T-helper 1 cell treated with Interleukin-12 subunit alpha and Interleukin-12 subunit beta and Interleukin-4 antibody, amounts not matched to agents 30 ng/mL and 1 ng/mL, for 36 hours (primary cell): ENCODE measurements around the gene FCER1A. TPM values are rescaled to one million over a fixed set of nuclear protein-coding genes. Genes with fewer than 3 reads are reported as not detected.

ENCODE experiments used
- intact Hi-C: fragments of 100-400 bp; cut with micrococcal nuclease; formaldehyde crosslinking; loops from one replicate; pipeline ENCODE4 v1.15.1; 2024
- total RNA-seq: library from RNA; stranded (reverse); gene quantifications from 2 replicates; pipeline ENCODE4 v1.2.3, GENCODE V29; 2022

The FCER1A gene
- not detected in 2 replicates for total RNA-seq

DNA sequence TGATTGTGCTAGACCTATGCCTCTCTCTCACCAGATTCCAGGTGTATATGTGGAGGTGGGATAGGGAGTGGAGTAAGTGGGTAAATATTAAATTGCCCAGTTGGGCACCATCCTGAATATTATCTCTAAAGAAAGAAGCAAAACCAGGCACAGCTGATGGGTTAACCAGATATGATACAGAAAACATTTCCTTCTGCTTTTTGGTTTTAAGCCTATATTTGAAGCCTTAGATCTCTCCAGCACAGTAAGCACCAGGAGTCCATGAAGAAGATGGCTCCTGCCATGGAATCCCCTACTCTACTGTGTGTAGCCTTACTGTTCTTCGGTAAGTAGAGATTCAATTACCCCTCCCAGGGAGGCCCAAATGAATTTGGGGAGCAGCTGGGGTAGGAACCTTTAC, at the start of gene FCER1A:
FCER1A (plus strand) TSS at position 242 of the 400 bp plus-strand sequence; CDS start at position 271, 29 bp downstream.
- intact Hi-C loops = no loop called here

DNA sequence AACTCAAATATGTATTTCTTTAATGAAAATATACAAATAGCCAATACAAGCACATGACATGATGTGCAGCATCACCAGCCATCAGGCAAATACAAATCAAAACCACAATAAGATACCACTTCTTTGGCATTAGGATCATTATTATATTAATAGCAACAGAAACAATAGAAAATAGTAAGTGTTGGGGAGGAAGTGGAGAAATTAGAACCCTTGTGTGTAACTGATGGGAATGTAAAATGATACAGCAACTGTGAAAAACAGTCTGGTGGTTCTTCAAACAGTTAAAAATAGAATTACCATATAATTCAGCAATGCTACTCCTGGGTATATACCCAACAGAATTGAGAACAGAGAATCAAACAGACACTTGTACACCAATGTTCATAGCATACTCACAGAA, 40.8 kb upstream of the FCER1A start:
- intact Hi-C loops = no loop called here

DNA sequence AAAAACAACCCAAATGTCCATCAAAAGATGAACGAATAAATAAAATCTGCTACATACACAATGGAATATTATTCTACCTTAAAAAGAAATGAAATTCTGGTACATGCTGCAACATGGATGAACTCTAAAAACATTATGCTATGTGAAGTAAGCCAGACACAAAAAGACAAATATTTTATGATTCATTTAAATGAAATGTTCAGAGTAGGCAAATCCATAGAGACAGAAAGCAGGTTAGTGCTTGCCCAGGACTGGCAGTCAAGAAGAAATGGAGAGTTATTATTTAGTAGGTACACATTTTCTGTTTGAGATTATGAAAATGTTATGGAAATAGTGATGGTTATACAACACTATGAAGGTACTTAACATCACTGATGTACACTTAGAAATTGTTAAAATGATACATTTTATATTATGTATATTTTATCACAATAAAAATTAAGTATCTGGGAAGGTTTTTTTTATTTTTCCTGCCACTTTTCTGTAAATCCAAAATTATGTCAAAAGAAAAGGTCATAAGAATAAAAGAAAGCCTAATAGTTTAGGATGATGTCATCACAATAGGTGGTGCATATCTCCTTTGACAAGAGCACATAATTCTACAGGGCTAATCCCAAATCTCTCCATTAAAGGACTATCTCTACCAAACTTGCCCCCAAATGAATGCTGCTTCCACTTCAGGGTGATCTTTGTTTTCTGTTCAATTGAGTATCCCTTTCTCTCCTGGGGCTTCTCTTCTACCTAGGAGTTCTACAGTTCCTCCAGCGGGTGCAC, 40.2 kb upstream of the FCER1A start:
- intact Hi-C loops = no loop called here

DNA sequence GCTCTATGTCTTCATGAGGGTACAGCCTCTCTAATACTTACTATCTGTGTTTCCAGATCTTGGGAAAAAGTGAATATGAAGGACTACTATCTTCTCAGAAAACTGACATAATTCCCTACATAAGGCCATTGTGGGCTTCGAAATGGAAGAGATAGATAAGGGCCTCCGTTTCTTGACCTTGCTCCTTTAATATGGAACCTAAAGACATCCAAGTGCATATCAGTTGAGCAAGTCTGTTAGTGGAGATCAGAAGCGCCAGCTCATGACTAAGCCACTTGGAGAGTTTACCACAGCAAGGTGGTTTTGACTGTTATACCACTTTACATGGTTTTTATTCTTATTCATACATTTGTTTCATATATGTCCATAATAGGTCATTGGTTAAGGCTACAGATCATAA, 35.3 kb upstream of the FCER1A start:
- intact Hi-C loops = no loop called here

DNA sequence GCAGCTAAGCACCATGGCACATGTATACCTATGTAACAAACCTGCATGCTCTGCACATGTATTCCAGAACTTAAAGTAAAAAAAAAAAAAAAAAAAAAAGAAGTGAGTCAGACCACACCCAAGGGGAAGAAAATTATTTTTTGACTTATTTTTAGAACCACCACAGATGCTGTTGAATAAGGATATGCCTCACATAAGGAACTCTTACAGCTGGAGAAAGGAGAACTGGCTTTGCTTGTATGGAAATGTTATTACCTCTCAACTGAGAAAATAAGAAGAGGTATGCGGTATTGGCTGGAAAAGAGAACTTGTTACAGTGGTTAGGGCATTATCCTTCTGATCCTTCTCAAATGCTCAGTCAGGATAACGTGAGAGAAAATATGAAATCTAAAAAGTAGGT, 27.5 kb upstream of the FCER1A start:
- intact Hi-C loops = no loop called here

DNA sequence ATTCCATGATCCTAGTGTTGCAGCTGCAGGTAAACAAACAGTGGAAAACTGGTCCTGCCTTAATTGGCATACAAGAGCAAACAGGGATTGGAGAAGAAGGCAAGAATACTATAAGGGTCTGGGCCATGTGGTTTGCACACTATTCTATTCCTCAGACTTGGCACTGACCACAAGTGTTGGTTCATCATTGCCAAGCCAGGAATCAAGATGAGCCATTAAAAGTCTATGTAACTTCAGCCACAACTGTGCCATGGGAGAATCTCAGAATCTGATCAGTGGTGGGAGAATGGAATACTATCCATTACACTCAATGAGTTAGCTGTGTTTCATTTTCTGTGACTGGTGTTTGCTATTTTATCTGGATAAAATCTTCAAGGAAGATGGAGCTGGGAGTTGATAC, 26.2 kb upstream of the FCER1A start:
- intact Hi-C loops = no loop called here

DNA sequence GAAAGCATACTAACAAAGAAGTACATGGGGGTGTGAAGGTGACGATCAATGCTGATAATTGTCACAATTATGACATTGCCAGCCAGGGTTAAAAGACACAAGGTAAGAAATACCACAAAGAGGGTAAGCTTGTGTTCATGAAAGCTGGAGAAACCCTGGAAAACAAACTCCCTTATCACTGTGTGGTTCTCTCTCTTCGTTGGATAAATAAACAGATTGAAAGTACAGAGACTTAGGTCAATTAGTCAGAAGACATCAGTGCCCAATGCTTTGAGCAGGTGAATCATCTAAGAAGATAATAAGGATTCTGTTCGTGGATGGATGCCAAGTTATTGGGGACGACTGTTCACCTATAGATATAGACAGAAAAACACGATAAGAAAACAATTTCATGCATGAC, 22.4 kb upstream of the FCER1A start:
- intact Hi-C loops = no loop called here

DNA sequence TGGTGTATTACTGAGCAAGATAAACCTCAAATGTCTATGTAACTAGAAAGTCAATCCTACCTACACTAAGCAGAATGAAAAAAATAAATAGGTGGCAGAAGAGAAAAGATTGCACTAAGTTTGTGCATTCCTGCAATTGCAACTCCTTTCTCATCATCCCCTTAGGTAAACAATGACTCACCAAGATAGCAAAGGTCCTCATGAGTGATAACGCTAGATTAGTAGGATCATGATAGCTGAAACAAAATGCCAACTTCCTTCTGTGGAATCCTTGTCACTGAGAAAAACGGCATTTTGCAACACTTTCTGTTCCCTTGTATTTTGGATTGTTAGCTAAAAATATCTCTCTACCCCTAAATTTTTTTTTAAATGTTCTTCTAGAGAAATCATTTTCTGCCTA, 20.0 kb upstream of the FCER1A start:
- intact Hi-C loops = no loop called here

DNA sequence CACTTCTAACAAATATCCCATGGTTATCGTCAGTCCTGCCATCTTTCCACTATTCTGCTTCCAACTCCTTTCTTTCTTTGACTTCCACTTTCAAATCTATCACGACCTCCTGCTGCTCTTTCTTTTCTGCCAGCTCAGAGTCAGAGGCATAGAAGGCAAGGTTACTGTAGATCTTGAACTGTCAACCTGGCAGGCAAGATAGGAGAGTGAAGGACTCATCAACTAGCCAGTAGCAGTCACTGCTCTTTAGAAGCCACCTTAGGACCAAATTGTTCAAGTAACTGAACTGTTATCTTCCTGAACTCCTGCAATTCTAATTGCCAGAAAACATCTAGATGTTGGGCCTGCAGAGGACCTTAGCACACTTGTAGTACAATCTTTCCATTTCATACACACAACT, 13.1 kb upstream of the FCER1A start:
- intact Hi-C loops = no loop called here

DNA sequence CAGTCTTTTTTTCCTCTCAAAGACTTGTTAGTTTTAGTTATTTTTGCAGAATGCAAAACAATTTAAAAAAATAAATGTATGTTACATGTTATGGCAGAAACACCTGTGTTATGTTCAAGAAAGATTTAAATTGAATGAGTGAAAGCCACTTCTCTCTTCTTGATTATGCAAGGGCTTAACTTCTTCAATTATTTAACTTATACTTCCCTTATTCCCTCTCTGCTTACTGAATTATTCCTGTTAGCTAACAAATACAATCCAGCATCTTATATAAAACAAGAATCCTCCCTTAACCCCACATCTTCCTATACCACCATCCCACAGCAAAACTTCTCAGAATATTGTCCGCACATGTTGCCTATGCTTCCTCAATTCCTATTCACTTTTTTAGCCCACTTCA, 10.7 kb upstream of the FCER1A start:
- intact Hi-C loops = no loop called here

DNA sequence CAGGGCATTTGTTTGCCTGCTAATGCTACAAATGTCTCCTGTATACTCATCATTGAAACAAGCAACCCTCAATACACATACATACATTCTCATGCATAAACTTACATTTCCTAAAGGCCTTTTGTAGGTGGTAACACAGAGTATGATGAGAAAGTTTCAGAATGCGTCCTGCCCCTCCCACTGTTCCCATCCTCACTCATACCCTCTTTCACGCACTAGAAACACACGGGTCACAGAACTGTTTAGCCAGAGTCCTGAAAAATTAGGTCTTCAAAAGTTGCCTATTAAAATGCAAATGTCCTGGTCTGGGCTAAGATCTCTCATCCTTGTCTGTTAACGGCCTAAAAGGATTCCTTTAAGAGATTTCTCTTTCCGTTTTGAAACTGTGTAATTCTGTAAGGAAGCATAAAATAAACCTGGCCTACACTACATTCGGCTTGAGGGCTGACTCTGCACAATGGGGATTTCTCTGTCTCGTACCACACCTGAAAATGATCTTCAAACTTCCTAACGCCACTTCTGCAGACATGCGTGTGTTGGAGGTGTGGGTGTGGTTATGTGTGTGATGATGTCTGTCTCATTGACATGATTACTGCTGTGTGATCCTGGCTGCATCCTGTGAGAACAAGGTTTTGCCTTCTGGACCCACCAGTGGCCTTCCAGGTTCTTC, 5.3 kb upstream of the FCER1A start:
- intact Hi-C loops = no loop called here

DNA sequence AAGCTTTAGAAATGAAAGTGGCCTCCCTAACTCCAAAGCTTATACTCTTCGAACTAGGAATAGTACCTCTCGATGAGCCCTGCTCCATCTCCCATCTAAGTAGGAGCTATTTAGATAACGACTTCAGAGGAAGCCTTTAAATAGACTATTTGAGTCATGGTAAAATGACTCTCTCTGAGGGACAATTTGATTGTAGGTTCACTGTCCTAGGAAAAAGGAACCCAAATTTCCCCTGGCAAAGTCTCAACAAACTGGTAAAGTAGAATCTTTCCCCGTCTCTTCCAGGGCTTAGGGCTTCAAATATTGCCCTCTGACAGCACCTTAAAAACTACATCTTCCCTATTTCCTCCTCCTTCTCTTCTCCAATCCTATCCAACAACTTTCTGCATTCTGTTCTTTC, 2.0 kb upstream of the FCER1A start:
- intact Hi-C loops = no loop called here

DNA sequence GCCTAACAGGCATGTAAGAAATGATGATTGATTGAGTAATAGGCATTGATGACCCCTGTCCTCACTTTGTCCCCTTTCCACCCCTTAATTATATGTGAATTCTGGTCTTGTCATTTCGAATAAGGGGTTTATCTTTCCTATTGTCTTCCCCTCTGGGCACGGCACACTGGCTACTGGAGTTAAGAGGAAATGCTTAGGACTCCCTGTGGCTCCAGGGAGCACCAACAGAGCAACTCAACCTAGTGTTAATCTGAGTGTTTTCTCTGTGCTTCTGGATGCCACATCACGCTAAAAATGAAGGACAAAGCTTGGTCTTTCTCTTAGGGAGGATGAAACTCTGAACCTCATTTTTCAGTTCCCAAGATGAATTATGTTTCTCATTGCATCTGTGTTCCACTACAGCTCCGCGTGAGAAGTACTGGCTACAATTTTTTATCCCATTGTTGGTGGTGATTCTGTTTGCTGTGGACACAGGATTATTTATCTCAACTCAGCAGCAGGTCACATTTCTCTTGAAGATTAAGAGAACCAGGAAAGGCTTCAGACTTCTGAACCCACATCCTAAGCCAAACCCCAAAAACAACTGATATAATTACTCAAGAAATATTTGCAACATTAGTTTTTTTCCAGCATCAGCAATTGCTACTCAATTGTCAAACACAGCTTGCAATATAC, 5.3 kb downstream of the FCER1A start:
- intact Hi-C loops = no loop called here

DNA sequence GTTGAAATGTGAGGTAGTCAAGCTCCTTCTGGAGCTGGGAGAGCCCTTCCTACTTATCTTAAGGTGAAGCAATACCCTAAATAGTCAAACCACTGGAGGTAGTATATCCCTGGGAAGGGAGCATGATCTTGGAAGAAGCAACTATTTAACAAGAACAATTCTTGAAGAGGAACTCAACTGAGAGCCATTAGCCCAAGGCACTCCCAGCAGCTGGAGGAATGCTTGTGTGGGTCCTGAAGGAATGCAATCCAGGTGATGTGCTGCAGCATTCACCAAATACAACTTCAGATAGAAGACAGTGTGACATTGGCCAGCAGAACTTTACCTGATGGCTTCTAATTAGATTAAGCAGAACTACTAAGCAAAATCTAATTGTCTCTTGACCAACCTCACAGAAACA, 9.5 kb downstream of the FCER1A start:
- intact Hi-C loops = no loop called here

DNA sequence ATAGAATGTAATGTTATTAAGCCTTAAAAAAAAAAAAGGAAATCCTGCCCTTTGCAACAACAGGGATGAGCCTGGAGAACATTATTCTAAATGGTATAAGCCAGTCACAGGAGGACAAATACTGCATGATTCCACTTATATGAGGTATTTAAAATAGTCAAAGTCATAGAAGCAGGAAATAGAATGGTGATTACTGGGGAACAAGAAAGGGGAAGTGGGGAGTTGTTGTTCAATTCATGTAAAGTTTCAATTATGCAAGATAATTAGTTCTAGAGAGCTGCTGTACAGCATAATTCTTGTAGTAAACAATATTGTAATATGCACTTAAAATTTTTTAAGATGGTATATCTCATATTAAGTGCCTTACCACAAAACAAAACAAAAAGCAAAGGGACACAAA, 13.2 kb downstream of the FCER1A start:
- intact Hi-C loops = no loop called here

DNA sequence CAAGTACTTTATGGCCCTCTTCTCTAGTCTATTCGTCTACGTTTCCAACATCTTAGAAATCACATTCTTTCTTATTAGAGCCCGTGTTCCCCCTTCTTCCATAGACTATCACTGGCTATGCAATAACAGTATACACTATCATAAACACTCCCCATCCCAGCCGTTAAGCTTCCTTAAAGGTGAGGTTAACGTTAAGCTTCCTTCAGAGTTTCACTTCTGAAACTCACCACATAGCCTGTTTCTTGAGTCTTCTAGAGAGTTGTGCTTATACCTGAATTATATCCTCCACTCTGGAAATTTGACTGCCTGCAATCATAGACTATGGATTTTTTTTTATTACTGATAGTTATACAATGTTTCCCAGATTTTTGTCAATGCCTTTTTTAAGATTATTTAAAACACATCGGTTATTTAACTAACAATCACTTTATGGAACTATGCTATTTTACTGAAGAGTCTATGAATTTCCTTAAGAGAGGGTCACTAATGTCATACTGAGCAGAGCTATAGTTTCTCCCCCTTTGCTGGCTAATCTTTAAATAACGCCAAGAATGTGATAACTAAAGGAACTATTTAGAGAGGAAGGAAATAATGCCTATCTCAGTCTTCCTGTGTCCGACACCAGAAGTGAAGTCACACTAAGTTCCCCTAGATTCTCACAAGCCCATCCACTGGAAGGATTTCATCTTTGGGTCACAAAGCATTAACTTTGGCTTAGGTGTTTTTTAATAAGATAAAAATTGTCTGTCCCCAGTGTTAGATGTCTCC, 16.8 kb downstream of the FCER1A start:
- intact Hi-C loops = no loop called here

DNA sequence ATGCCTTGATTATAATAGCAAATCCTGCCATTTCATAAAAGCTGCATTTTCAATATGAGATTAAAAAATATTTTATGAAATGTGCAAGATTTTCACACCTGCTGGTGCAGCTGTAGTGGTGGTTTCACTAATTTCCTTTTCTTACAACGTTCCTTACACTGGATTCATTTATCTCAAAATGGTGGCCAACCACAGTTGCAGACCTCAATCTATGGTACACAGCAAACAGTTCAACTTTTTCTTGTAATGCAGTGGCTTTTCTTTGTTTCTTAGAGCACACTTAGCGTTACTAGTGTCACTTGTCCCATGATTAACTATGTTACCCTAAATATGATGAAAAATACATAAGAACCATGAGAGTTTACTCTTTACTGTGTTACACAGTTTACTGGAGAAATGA, 32.7 kb downstream of the FCER1A start:
- intact Hi-C loops = no loop called here

DNA sequence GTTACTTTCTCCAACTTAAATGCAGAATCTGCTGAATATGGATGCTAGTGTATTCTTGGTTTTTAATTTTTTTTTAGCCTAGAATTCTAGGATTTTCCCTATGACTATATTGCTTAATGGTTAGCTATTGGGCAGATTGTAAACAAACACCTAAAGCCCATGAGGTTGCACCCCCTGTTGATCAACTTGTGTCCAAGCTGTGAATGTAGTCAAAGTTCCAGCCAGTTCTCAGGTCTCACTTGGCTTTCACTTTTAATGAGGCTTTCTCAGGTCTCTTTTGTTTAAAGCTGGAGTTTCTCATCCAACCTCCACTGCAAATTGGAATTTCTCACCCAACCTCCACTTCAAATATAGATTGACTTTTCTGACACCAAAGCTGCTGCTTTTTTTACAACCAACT, 35.9 kb downstream of the FCER1A start:
- intact Hi-C loops = no loop called here

DNA sequence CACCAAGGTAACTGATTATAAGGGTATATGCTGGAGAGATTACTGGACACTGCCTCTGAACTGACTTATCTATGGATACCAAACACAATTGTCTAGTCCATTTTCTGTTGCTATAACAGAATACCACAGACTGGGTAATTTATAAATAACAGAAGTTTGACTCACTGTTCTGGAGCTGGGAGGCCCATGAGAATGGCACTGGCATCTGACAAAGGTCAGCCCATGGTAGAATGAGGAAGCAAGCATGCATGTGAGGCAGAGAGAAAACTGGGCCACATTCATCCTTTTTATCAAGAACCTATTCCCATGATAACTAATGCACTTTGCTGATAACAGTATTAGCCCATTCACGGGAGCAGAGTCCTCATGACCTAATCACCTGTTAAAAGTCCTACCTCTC, 37.4 kb downstream of the FCER1A start:
- intact Hi-C loops = no loop called here

DNA sequence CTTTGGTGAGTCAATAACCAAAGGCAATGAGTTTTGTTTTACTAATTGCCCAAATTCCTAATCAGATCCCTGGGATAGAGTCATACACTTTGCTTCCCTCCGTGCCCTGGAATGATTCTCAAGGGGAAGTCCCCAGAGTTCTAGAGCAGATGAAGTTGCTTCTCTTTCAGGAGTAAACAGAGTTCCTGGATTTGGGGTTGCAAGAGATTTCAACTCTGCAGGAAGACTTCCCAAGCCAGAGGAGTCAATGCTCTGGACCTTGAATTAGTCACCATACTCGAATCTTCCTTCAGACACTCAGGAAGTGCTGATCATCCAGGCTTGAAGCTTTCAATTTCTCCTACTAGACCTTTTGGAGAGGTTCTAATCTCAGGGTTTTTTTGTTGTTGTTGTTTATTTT, 39.6 kb downstream of the FCER1A start:
- intact Hi-C loops = no loop called here

DNA sequence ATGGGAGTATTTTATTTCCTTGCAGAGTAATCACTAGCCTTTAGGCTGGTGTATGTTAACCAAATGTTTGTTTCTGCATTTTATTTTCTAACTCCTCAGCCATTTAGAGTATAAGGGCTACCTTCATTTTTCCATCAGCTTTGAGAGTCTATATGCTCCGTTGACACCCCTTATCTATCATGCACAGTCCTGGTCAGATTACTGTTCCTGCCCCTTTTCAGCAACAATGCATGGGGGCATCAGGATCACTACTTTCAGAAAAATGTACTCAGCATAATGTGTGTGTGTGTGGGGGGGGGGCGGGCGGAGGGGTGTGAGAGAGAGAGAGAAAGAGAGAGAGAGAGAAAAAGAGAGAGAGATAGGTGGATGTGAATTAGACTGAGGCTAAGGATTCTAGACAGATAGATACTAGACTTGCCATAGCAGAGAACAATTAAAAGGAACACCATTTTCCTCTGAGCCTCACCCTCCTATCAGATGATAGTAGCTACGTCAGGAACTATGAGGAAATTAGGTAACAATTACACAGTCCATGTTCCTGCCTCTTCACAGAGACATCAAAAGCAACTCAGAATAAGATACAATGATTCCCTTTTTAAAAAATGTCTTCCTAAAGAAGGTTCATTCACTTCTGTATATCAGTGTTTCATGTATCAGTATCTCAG, 40.8 kb downstream of the FCER1A start:
- intact Hi-C loops = no loop called here
